ENCODE results near the gene SVOP. TPM values are rescaled to one million over a fixed set of nuclear protein-coding genes. Genes with fewer than 3 reads are reported as not detected.
A peak's percentile ranks its signal among the peaks of the same experiment; 100 is the strongest.
"Not testable (repeated sequence)": the region's sequence is repeated elsewhere in the genome, so short reads cannot be mapped to it uniquely, and the experiment has no call there.

The SVOP gene
- total RNA-seq, 4 donors from 2014 or later = under 0.01 to 0.33 (median 0.06) TPM; not detected in 1

DNA sequence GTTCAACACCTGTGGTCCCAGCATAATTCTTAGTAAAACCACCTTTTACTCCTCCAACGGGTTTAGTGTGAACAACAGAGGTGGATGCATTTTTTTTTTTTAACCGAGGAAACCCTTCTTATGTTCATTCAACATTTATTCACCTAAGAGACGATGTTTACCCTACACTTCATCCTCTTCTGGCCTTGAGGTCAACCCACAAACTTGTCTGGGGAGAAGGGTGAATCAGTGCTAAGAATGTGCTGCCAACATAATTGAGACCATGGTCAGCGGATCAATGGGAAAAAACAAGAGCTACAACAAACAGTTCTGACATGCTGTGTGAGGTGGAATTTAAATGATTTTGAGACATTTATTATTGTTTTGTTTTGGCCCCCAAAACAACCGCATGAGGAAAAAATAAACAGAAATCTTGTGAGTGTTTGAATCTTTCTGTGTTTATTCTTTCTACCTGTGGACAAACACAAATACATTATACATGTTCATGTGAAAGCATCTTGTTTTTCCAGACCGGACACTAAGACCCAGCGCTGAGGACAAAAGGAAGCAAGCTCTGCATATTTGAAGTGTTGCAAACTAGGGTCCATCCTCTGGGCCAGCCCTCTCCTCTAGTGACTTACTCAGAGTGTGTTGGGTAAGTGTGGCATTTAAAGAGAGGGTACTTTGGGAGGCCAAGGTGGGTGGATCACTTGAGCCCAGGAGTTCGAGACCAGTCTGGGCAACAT, 26.4 kb upstream of the SVOP start:
- H3K27me3 ChIP-seq = peaks cover 0 to 18% (median 0%) of the 10 kb centered on the region in 4 donors
- no peaks in the 10 kb centered on the region for H3K9me3 ChIP-seq
- intact Hi-C loops (cut with DNase I) = no loop called here
- H3K4me3 ChIP-seq = no peak overlapping the region
- WGBS = 79% methylated on average over 8 of the region's 8 CpGs
- no peaks in the 10 kb centered on the region for H3K36me3 ChIP-seq
- H3K27ac ChIP-seq (replicated peaks in 1 of 4) = no peak overlapping the region
- TF ChIP-seq, protein P1, sequence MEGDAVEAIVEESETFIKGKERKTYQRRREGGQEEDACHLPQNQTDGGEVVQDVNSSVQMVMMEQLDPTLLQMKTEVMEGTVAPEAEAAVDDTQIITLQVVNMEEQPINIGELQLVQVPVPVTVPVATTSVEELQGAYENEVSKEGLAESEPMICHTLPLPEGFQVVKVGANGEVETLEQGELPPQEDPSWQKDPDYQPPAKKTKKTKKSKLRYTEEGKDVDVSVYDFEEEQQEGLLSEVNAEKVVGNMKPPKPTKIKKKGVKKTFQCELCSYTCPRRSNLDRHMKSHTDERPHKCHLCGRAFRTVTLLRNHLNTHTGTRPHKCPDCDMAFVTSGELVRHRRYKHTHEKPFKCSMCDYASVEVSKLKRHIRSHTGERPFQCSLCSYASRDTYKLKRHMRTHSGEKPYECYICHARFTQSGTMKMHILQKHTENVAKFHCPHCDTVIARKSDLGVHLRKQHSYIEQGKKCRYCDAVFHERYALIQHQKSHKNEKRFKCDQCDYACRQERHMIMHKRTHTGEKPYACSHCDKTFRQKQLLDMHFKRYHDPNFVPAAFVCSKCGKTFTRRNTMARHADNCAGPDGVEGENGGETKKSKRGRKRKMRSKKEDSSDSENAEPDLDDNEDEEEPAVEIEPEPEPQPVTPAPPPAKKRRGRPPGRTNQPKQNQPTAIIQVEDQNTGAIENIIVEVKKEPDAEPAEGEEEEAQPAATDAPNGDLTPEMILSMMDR (IDR thresholded peaks at IDR 0.05) = no peak
- TF ChIP-seq EP300 (IDR thresholded peaks at IDR 0.05) = no peak
- TF ChIP-seq POLR2AphosphoS5 (IDR thresholded peaks at IDR 0.05) = no peak
- no peak for TF ChIP-seq POLR2A (IDR thresholded peaks at IDR 0.05; ENCODE audit: low read depth)
- no peak for DNase-seq (ENCODE audit: extremely low spot score)
- peaks cover 4 to 5% (median 5%) of the 10 kb centered on the region in 4 donors for H3K4me1 ChIP-seq

DNA sequence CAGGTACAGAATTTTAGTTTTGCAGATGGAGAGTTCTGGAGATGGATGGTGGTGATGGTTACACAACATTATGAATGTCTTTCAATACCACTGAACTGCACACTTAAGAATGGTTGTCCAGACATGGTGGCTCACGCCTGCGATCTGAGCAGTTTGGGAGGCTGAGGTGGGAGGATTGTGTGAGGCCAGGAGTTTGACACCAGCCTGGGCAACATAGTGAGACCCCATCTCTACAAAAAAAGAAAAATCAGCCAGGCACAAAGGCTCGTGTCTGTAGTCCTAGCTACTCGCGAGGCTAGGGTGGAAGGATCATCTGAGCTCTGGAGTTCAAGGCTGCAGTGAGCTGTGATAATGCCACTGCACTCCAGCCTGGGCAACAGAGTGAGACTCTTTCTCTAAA, 23.4 kb upstream of the SVOP start:
- no peak overlapping the region for H3K27ac ChIP-seq (replicated peaks in 1 of 4)
- 81% methylated on average over 5 of the region's 5 CpGs for WGBS
- intact Hi-C loops (cut with DNase I) = no loop called here
- H3K36me3 ChIP-seq = no peaks in the 10 kb centered on the region
- peaks cover 0 to 7% (median 2%) of the 10 kb centered on the region in 4 donors for H3K9me3 ChIP-seq
- DNase-seq (ENCODE audit: extremely low spot score) = peak; percentile 55
- H3K4me1 ChIP-seq = no peaks in the 10 kb centered on the region
- TF ChIP-seq EP300 (IDR thresholded peaks at IDR 0.05) = no peak
- H3K4me3 ChIP-seq = no peak overlapping the region
- peaks cover 0 to 23% (median 0%) of the 10 kb centered on the region in 4 donors for H3K27me3 ChIP-seq

GRCh38 chr12:109036975-109037374, 16.1 kb upstream of the SVOP start:
- H3K9me3 ChIP-seq = peaks cover 0 to 15% (median 10%) of the 10 kb centered on the region in 4 donors
- TF ChIP-seq, protein P1 (IDR thresholded peaks at IDR 0.05) = no peak
- TF ChIP-seq POLR2A (IDR thresholded peaks at IDR 0.05; ENCODE audit: low read depth) = no peak
- no peak for TF ChIP-seq EP300 (IDR thresholded peaks at IDR 0.05)
- no peak for TF ChIP-seq POLR2AphosphoS5 (IDR thresholded peaks at IDR 0.05)
- DNase-seq (ENCODE audit: extremely low spot score) = no peak
- intact Hi-C loops (cut with DNase I) = no loop called here
- no CpG with 5 or more reads among the region's 1 CpG for WGBS
- H3K4me3 ChIP-seq = no peak overlapping the region
- H3K27ac ChIP-seq (replicated peaks in 1 of 4) = no peak overlapping the region
- no peaks in the 10 kb centered on the region for H3K36me3 ChIP-seq
- peaks cover 0 to 5% (median 0%) of the 10 kb centered on the region in 4 donors for H3K27me3 ChIP-seq
- no peaks in the 10 kb centered on the region for H3K4me1 ChIP-seq

- Histone ChIP-seq H3K4me3 (no peak overlapping the region), H3K9me3 (peaks cover 0 to 14% (median 5%) of the 10 kb centered on the region in 4 donors), H3K4me1 (no peaks in the 10 kb centered on the region), H3K27ac (replicated peaks in 1 of 4) (no peak overlapping the region), H3K27me3 (peaks cover 0 to 17% (median 0%) of the 10 kb centered on the region in 4 donors), H3K36me3 (no peaks in the 10 kb centered on the region)
- WGBS = 49% methylated on average over 7 of the region's 7 CpGs
- peak; percentile 47 for DNase-seq (ENCODE audit: extremely low spot score)
- intact Hi-C loops (cut with DNase I) = no loop called here
- TF ChIP-seq EP300 (IDR thresholded peaks at IDR 0.05) (no peak), POLR2AphosphoS5 (IDR thresholded peaks at IDR 0.05) (no peak), POLR2A (IDR thresholded peaks at IDR 0.05; ENCODE audit: low read depth) (no peak)
- TF ChIP-seq, protein P1 (IDR thresholded peaks at IDR 0.05) = no peak
Measured at GRCh38 chr12:109033239-109034196, 12.7 kb upstream of the SVOP start.

- TF ChIP-seq EP300 (IDR thresholded peaks at IDR 0.05) = no peak
- TF ChIP-seq, protein P1 (IDR thresholded peaks at IDR 0.05) = no peak
- no peak for TF ChIP-seq POLR2A (IDR thresholded peaks at IDR 0.05; ENCODE audit: low read depth)
- no peak for TF ChIP-seq POLR2AphosphoS5 (IDR thresholded peaks at IDR 0.05)
- Histone ChIP-seq H3K36me3 (no peaks in the 10 kb centered on the region), H3K4me1 (no peaks in the 10 kb centered on the region), H3K27ac (replicated peaks in 1 of 4) (no peak overlapping the region), H3K4me3 (no peak overlapping the region), H3K27me3 (peaks cover 0 to 21% (median 0%) of the 10 kb centered on the region in 4 donors), H3K9me3 (no peaks in the 10 kb centered on the region)
- WGBS = 71% methylated on average over 2 of the region's 2 CpGs
- intact Hi-C loops (cut with DNase I) = no loop called here
- no peak for DNase-seq (ENCODE audit: extremely low spot score)
Measured at GRCh38 chr12:109029411-109029810, 8.5 kb upstream of the SVOP start.

DNA sequence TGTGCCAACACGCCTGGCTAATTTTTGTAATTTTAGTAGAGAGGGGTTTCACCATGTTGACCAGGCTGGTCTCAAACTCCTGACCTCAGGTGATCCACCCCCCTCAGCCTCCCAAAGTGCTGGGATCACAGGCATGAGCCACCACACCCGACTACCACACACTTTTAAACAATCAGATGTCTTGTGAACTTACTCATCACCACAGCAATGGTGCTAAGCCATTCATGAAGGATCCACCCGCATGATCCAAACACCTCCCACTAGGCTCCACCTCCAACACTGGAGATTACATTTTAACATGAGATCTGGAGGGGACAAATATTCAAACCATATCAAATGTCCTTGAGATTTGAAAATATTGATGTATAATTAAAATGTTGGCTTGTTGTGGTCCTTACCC, 7.8 kb upstream of the SVOP start:
- 70% methylated on average over 2 of the region's 3 CpGs for WGBS
- DNase-seq (ENCODE audit: extremely low spot score); H3K36me3 ChIP-seq; H3K27ac ChIP-seq (replicated peaks in 1 of 4); H3K9me3 ChIP-seq; H3K4me3 ChIP-seq; H3K4me1 ChIP-seq; intact Hi-C loops (cut with DNase I): not testable (repeated sequence)
- H3K27me3 ChIP-seq = peaks cover 0 to 24% (median 0%) of the 10 kb centered on the region in 4 donors
